HG03108 (cell line): ENCODE results near the gene NOC4L.

Experiments
- ATAC-seq: cut with Tn5 transposase; IDR thresholded peaks from one replicate; pipeline ENCODE4 v1.9.1; 2021; ENCODE audit warnings: moderate library complexity; ENCODE audit not compliant: unreplicated experiment

NOC4L gene

DNA sequence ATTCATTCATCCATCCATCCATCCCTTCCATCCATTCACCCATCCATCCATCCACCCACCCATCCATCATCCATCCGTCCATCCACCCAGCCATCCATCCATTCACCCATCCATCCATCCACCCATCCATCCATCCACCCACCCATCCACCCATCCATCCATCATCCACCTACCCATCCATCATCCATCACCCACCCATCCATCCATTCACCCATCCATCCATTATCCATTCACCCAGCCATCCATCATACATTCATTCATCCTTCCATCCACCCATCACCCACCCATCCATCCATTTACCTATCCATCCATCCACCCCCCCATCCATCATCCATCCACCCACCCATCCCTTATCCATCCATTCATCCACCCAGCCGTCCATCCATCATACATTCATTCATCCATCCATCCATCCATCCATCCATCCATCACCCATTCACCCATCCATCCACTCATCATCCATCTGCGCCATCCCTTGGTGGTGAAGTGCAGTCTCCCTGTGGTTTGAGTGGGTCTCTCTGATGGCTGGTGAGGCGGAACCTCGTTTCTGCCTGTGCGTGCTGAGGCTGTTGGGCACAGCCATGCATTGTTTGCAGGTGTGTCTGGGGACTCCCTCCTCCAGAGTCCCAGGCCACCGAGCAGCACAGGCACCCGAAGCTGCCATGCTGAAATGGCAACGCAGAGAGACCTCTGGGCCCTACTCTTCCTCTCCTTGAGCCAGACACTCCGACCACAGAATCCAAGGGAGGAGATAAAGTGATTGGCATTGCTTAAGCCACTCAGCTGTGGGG lies 22.7 kb downstream of the NOC4L start:
- ATAC-seq: no peak

DNA sequence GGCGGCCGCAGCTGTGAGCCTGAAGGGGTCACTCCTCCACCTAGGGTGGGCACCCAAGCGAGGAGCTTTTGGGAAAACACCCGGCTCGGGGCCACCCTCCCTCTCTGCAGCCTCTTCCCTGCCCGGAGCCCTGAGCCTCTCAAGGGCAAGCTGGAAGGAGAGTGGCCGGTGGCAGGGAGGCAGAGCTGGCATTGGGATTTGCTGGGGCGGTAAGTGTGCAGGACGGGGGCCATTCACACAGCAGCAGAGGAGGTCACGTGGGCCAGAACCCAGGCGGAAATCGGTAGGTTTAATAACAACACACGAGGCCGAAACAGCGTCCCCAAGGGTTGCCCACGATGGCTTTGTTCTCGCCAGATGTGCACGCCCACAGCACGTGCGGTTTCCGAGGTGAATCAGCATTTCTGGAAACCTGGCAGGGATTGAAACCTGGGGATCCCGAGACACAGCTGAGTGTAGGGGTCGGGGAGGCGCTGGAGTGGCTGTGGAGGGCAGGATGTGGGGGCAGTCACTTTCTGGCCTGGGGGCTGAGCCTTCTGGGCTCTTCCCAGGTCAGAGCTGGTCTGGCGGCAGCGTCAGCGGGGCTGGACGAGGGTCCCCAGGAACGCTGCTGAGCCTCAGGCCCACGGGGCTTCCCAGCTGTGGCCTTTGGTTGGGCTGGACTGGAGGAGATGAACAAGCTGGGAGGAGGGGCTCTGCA lies 23.5 kb downstream of the NOC4L start:
- no peak for ATAC-seq

DNA sequence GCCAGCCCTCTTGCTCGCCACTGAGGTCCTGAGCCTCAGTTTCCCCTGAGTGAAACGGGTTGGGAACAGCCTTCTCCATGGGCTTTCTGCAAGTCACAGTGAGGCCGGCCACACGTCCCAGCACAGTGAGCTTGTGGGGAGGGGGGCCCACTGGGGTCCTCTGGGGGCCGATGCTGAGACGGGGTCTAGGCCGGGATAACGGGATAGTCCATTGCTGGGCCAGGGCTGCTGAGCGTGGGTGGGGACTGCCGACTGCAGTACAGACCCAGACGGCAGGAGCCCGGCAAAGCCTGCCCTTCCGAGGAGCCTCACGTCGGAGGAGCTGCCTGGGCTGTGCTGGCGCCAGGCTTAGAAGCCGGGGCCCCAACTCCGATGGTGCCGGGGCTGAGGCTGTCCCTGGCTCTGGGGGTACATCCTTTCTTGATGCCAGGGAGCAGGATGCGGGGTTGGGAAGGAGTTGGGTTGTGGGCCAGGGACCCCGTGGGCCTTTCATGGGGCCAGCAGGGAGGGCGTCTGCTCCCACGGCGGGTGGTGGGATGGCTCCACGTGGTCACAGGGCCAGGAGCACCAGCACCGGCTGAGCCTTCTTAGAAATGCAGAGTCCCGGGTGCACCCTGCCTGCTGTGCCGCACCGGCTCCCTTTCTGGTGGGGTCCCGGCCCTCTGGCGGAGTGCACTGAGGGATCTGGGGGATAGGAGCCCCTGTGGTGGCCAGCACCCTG lies 24.2 kb downstream of the NOC4L start:
- no peak for ATAC-seq

DNA sequence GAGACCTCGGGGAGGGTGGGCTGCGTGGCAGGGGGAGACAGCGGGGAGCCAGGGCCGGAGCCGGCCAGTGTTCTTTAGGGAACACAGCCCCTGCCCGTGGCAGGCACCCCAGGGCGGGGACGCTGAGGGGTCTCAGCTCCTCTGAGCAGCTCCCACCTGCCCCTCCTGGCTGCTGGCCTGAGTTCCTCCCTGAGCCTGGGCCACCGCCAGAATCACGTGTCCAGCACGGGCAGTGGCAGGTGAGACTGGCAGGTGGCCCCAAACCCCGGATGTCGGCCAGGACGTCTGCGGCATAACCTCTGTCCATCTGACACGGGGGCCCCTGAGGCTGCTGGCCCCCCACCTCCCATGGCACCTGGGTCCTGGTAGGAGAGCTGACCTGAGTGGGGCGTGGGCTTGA lies 25.1 kb downstream of the NOC4L start:
- ATAC-seq: no peak

DNA sequence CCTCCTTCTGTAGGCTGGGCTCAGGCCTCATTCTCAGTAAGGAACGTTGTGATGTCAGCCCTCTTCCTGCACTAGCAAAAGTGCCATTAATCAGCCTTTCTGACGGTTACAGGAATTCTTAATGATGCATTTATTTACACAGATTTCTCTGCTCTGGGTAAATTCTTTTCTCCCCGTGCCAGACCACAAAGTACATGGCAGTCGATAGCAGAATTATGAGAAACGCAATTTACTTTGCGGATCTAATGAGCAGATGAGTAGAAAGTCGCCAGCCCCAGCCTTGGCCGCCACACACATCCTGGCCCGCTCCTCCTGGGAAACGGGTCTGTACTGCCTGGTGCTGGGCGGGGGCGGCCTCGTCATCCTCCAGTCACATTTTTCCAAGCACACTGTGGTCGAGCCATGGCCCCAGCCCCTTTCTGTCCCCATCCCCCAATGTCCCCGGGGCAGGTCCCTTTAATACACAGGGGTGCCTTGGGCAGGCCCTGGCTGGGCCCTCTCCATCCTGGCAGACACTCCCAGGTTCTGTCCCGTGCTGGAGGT lies 25.9 kb downstream of the NOC4L start:
- ATAC-seq: no peak

DNA sequence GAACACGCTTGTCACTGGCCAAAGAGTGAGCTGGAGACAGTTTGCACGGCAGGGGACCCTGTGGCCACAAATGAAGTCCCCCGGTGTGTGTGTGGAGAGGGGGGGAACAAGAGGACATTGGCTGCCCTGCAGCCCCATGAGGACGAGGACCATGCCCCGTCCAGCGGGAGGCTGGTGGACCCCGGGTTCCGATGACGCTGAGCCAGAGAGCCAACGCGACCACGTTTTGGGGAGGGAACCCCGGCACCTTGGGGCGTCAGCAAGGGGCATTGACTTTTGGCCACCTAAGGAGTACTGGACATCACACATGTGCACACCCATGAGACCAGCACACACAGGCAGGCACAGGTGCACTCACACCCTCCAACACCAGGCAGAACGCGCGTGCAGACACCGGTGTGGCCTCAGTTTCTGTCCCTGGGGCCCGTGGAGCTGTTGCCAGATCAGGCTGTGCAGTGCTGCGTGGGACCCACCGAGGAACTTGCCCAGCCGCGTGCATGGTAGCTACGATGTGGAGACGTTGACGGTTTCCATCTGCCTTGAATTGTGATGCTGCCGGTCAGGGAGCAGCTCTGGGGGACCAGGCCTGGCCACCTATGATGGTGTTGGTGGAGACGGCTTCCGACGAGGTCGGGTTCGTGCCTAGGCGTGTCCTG lies 26.5 kb downstream of the NOC4L start:
- no peak for ATAC-seq

DNA sequence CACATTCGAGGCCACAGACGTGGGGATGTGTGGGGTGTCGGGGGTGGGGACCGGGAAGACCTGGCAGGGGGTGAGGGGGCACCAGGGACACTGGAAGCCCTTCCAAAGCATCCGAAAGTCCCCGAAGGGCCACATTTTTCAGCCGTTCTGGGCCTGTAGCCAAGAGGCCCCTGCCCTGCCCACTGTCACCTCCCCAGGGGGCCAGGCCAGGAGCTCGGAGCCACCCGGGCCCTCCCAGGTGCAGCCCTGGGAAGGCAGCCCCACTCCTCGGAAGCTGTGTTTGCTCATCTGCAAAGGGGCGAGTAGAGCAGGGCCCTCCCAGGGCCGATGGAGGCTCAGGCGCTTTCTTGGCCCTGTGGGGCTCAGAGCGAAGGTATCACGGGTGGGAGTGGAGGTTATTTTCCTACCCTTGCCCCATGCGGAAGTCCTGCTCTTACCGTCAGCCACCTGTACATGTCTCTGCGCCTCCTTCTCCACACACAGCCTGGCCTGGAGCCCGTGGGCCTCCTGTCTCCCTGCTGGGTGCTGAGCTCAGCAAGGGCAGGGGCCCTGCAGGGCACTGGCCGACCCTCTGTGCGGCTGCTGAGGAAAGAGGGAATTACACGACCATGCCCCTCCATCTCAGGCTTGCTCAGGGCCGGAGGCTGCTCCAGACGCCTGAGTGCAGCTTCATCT lies 27.2 kb downstream of the NOC4L start:
- ATAC-seq: no peak

DNA sequence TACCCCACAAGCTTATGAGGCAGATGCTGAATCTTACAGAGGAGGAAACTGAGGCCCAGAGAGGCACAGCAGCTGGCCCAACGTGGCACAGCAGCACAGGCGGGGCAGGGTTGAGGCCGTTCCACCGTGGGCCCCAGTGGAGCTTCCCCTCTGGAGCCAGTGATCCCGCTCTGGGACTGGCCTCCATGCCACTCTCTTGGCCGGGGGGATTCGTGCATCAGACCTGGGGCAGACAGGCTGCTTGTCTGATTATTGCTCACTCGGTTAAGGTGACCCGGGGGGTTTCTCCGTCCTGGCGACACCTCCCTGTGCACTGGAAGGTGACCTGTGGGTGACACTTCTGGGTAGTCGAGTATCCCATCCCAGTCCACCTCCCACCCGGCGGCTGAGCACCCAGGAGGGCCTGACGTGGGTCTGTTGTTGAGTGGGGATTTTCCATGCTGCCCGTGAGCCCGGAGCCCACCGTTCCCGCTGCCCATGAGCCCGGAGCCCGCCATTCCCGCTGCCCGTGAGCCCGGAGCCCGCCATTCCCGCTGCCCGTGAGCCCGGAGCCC lies 27.8 kb downstream of the NOC4L start:
- no peak for ATAC-seq

DNA sequence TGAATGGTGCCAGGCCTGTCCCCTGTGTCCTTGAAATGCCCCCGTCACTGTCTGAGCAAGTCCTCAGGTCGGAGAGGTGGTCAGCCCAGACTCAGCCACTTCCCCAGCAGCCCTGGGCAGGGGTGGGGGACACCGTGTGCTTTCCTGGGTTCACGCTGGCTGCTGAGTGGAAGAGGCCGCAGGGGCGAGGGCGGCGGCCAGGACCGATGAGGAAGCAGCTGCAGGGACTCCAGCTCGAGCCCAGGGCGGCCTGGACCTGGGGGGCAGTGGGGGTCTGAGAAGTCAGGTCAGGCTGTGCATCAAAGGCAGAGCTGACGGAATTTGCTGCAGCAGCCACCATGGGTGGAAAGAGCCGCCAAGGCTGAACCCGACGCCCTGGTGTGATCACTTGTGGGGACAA lies 28.4 kb downstream of the NOC4L start:
- no peak for ATAC-seq

DNA sequence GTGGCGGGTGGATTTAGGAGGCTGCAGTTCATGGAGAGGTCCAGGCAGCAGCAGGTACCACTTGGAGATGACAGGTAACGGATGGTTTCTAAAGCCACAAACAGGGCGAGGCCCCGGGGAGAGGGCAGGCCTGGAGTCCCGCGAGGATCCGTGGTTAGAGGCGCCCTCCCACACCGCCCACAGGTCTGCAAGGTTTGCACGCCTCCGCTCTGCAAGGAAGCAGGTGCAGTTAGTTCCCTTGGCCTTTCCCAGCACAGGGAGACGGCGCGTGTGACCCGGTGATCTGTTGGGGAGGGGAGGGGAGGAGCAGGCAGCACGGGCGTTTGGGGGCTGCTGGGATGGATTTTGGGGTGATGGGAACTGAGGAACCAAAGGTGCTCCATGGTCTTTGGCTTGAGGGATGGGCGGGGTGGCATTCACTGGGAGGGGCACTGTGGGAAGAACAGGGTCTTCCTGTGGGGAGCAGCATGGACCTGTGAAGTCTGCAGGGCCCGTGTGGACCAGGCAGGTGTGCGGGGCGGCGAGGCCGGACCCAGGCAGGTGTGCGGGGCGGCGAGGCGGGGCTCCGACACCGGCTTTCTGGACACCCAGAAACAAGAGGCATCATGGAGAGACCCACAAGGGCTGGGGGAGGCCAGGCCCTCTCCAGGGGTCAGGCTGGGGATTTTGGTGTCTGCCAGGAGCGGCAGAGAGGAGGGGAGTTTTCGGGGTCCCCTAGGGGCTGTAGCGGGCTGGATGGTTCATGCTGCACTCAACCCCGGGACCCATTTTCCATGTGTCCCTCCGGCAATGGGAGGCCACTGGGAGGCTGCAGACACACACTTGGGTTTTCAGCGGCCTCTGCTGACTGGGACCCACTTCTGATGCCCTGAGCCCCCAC lies 29.1 kb downstream of the NOC4L start:
- ATAC-seq: no peak

DNA sequence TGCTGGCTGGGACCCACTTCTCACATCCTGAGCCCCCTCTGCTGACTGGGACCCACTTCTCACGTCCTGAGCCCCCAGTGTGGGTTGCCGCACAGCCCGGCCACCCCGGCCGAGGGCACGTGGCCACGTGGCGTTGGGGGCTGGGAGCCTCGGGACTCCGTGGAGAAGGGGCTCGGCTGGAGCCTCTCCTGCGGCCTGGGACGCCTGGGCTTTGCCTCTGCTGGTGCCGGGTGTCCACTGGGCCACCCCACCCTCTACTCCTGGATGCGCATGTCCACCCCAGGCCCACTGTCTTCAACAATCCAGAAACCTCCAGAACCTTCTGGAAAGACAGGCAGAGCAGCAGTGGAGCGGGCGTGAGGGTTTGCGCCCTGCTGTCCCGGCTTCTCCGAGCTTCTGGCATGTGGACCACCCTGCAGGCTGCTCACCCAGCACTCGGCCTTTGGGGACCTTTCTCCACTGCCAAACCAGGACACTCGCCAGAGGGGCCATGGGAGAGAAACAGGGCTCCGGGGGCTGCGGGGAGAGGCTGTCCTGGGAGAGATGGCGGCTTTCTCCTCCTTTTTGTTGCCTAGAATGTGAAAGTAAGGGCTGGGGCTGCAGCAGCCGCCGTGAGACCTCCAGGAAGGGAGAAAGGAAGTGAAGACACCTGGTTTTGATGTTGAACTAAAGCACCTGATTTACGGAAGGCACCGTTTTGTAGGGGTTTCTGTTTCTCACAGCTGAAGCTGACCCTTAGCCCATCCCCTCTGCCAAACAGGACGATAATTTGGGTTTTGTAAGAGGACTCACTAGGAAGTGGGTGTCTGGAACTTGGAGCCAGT lies 30.0 kb downstream of the NOC4L start:
- no peak for ATAC-seq

DNA sequence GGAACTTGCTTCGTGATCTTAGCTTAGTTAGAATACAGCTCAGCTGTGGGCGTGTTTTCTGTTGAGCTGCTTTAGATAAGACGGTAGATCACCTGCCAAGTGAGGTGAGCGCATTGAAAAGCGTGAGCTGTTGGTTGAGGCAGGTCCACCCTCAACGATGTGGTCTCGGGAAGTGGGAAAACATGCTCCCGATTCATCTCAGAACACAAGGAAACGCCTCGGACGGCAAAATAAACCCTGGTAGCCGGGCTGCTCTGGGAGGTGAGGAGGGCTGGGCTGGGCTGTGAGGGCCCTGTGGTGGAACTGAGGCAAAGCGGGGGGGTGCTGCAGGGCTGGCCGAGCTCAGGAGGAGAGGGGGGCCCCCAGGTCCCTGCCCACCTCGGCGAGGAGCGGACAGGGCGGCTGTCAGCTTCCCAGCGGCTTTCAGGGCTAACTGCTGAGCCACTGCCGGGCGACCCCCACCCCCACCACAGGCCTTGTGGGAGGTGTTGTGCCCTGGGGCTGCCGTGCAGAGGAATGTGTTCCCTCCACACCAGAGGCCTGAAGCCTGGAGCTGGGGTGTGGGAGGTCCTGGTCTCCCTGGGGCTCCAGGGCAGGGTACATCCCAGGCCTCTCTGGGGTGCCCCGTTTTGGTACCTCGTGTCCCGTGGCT lies 30.7 kb downstream of the NOC4L start:
- no peak for ATAC-seq

DNA sequence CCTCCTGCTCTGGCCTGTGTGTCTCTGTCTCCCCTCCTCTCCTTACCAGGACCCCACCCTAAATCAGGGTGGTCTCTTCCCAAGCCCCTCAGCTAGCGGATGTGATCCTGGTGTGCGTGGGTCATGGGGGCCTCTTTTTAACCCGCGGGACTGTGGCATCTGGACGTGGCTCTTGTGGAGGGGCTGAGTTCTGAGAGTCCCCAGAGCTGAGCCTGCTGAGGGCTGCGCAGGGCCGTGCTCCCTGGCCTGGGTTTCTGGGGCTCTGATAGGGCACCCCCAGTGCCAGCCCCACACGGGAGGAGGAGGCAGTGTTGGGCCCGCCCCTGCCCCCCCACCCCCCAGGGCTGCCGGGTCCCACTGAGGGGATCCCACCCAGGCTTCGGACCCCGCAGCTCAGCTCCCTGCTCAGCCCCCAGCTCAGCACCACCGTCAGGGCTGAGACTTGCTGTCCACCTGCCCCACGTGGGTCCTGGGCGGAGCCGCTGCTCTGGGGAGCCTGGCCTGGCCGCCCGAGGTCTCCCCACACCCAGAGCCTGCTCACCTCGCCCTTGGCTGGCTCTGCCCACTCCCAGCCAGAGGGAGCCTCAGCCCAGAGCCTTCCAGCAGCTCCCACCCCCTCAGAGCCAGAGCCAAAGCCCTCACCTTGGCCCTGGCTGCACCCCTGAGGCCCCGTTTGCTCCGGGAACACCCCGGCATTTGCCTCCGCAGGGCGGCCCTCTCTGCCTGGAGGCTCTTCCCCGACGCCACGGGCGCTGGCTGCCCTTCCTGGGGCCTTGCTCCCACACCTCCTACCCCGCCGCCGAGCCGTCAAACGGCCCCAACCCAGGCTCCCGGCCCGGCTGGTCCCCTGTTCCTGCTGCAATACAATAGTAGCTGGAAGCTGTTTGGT lies 31.5 kb downstream of the NOC4L start:
- ATAC-seq: no peak

DNA sequence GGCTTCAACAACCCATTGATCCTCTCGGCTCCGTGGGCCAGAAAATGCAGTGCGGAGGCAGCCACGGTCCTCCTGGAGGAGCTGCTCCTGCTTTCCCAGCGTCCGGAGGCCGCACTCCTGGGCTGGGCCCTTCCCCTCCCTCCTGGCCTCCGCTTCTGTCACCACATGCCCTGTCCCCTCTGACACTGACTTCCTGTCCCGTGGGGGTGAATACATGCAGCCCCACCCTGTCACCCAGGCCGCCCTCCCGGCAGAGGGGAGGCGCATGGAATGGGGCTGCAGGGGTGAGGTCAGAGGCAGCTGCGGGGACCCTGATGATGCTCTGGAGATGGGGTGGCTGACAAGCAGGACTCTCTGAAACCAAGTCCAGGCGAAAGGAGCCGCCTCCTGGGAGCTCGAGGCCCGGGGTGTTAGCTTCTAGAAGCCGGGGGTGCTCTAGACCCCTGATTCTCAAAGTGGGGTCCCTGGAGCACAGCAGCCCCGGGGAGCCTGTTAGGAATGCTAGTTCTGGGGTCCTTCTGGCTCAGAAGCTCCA lies 32.2 kb downstream of the NOC4L start:
- no peak for ATAC-seq

DNA sequence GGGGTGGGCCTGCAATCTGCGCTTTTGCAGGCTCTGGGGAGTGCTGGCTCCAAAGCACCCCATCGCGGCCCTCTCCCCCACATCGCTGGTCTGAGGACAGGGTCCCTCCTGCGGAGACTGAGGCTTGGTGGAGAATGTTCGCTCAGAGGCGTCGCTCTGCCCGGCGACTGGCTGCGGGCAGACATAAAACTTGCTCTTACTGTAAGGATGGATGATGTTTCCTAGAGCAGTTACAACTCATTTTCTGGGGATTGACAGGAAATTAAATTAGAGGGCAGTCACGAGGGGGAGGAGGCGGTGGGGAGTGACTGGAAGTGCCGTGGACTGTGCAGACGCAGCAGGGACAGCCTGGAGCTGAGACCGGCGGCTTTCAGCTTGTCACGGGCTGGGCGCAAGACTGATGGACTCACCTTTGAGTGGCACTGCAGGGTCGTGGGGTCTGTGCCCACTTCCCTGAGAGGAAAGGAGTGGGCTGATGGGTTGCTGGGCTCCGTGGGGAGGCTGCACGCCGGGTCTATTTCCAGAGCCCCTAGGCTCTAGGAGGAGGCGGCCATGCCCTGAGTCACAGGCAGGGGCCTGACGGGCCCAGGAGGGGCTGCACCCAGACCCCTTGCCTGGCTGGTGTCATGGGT lies 32.8 kb downstream of the NOC4L start:
- no peak for ATAC-seq

DNA sequence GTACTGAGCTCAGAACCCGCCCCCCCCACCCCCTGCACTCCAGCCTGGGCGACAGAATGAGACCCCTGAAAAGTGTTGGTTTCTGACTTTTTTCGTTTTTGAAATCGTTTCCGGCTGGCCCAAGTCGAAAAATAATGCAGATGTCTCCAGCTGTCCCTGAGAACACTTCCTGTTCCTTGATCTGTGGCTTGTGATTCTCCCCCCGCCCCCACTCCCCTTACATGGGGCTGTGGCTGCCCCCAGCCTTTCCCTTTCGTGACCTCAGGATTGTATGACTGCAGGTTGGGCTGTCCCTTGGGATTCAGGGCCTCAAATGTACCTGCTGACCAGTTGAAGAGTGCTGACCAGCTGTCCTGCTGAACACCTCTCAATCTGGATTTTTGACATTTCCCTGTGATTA lies 34.1 kb downstream of the NOC4L start:
- ATAC-seq: no peak
